ENCODE results near the gene GMIP.
A peak's percentile ranks its signal among the peaks of the same experiment; 100 is the strongest.
"Not testable (repeated sequence)": the region's sequence is repeated elsewhere in the genome, so short reads cannot be mapped to it uniquely, and the experiment has no call there.

The GMIP gene

DNA sequence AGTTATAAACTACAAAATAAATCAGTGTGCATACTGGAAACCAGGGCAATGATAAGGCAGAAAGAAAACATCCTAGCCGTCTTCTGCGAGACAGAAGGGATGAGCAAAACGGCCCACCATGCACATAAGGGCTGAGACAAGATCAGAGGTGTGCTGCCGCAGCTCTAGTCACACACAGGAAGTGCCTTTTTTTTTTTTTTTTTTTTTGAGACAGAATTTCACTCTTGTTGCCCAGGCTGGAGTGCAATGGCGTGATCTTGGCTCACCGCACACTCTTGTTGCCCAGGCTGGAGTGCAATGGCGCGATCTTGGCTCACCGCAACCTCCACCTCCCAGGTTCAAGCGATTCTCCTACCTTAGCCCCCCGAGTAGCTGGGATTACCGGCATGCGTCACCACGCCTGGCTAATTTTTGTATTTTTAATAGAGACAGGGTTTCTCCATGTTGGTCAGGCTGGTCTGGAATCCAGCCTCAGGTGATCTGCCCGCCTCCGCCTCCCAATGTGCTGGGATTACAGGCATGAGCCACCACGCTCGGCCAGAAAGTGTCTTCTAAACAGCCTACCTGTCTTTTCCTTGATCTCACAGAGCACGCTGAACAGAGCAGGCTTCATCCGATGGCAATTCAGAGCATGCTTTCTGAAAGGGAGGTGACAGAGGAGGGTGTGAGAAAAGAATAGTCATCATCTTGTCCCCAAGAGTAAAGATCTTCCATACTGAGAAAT is 44.6 kb downstream of the GMIP start:
- H3K4me1 ChIP-seq (ENCODE audit: control insufficient read depth in 1 of 2, insufficient read depth in 2 of 2, low read length in 2 of 2); H3K27me3 ChIP-seq (ENCODE audit: low read depth, low read length); H3K27ac ChIP-seq (ENCODE audit: low read length); H3K9me3 ChIP-seq (ENCODE audit: control insufficient read depth in 1 of 2, low read length in 2 of 2); H3K4me3 ChIP-seq (ENCODE audit: low read depth in 1 of 2, low read length in 2 of 2); H3K36me3 ChIP-seq (ENCODE audit: control insufficient read depth in 1 of 2, insufficient read depth in 2 of 2, low read length in 2 of 2): not testable (repeated sequence)

DNA sequence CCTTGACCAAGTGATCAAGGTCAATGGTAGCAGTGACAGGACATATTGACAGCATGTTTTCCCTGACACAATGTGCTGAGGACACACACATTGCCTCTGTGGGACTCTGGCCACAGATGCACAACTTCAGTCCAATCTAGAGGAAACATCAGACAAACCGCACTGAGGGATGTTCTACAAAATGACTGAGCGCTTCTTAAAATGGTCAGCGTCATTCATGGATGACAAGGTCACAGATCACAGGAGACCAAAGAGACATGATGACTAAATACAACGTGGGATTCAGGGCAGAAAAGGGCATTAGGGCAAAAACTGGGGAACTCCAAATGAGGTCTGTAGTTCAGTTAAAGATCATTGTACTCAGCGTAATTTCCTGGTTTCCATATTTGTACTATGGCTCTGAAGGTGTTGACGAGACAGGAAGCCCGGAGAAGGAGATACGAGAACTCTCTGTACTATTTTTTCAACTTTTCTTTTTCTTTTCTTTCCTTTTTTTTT is 45.6 kb downstream of the GMIP start:
- Histone ChIP-seq H3K4me3 (ENCODE audit: low read depth in 1 of 2, low read length in 2 of 2) (no peak overlapping the region), H3K36me3 (ENCODE audit: control insufficient read depth in 1 of 2, insufficient read depth in 2 of 2, low read length in 2 of 2) (no peaks in the 10 kb centered on the region), H3K4me1 (ENCODE audit: control insufficient read depth in 1 of 2, insufficient read depth in 2 of 2, low read length in 2 of 2) (no peaks in the 10 kb centered on the region), H3K27ac (ENCODE audit: low read length) (no peak overlapping the region), H3K27me3 (ENCODE audit: low read depth, low read length) (no peaks in the 10 kb centered on the region), H3K9me3 (ENCODE audit: control insufficient read depth in 1 of 2, low read length in 2 of 2) (no peaks in the 10 kb centered on the region)

DNA sequence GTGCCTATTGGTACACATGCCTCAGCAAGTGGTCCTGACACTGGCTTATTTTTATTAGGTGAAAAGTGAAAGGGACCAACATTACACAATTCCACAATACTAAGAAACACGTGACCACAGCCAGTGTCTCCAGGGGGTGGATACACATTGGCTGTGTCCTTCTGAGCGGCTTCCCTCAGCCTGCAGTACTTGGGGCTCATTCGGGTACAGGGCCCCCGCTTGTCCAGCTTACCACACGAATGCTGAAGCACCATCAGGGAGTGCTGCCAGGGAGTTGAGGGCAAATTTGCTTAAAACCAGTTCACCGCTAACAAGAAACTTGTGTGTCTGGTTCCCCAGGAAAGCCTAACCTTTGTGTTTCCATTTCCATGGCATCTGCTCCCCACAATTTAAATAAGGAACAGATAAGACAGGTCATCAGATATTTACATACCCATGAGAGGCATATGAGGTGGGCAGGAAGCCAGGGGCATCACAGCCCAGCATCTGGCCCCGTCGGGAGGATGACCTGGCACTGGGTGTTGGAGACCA is 48.2 kb downstream of the GMIP start:
- H3K4me1 ChIP-seq (ENCODE audit: control insufficient read depth in 1 of 2, insufficient read depth in 2 of 2, low read length in 2 of 2), result peaks cover 4 to 11% of the 10 kb centered on the region in 2 donors
- no peaks in the 10 kb centered on the region for H3K9me3 ChIP-seq (ENCODE audit: control insufficient read depth in 1 of 2, low read length in 2 of 2)
- H3K27ac ChIP-seq (ENCODE audit: low read length), result no peak overlapping the region
- H3K4me3 ChIP-seq (ENCODE audit: low read depth in 1 of 2, low read length in 2 of 2), result no peak overlapping the region
- H3K27me3 ChIP-seq (ENCODE audit: low read depth, low read length), result no peaks in the 10 kb centered on the region
- H3K36me3 ChIP-seq (ENCODE audit: control insufficient read depth in 1 of 2, insufficient read depth in 2 of 2, low read length in 2 of 2), result no peaks in the 10 kb centered on the region

DNA sequence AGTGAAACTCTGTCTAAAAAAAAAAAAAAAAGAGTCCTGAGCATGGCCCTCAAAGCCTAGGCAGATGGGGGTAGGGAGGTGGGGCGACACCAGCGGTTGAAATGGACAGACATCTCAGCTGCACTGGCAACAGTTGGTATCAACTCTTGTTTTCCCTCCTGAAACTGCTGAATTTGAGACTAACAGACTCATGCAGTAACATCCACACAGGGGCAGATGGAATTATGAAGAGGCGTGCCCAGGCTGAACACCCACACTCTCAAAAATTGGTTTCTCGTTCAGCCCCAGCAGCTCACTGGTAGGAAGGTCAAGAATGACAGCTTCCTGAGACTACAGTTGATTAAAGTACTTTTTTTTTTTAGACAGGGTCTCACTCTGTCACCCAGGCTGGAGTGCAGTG is 49.1 kb downstream of the GMIP start:
- H3K4me1 ChIP-seq (ENCODE audit: control insufficient read depth in 1 of 2, insufficient read depth in 2 of 2, low read length in 2 of 2), result peaks cover 4 to 11% of the 10 kb centered on the region in 2 donors
- H3K9me3 ChIP-seq (ENCODE audit: control insufficient read depth in 1 of 2, low read length in 2 of 2), result no peaks in the 10 kb centered on the region
- no peaks in the 10 kb centered on the region for H3K36me3 ChIP-seq (ENCODE audit: control insufficient read depth in 1 of 2, insufficient read depth in 2 of 2, low read length in 2 of 2)
- no peak overlapping the region for H3K4me3 ChIP-seq (ENCODE audit: low read depth in 1 of 2, low read length in 2 of 2)
- no peak overlapping the region for H3K27ac ChIP-seq (ENCODE audit: low read length)
- H3K27me3 ChIP-seq (ENCODE audit: low read depth, low read length), result no peaks in the 10 kb centered on the region

DNA sequence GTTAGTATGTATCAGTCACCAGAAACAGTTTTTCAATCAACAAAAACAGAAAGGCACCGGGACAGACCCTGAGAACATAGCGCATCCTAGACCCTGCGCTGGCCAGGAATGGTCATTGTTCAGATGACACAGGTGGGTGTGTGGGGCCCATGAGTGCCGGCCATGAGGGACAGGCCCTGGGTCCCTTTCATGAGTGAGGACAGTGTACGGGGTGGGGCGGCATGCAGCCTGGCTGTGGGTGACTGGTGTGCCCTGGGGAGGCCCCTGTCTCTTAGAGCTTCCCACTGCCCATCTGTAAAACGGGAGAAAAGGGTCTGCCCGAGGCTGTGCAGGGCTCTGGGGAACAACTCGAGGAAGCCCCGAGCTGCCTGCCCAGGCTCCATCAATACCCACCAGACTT is 50.8 kb downstream of the GMIP start:
- no peaks in the 10 kb centered on the region for H3K36me3 ChIP-seq (ENCODE audit: control insufficient read depth in 1 of 2, insufficient read depth in 2 of 2, low read length in 2 of 2)
- H3K27me3 ChIP-seq (ENCODE audit: low read depth, low read length), result no peaks in the 10 kb centered on the region
- H3K9me3 ChIP-seq (ENCODE audit: control insufficient read depth in 1 of 2, low read length in 2 of 2), result no peaks in the 10 kb centered on the region
- H3K27ac ChIP-seq (ENCODE audit: low read length), result no peak overlapping the region
- H3K4me3 ChIP-seq (ENCODE audit: low read depth in 1 of 2, low read length in 2 of 2), result no peak overlapping the region
- peaks cover 4 to 11% of the 10 kb centered on the region in 2 donors for H3K4me1 ChIP-seq (ENCODE audit: control insufficient read depth in 1 of 2, insufficient read depth in 2 of 2, low read length in 2 of 2)

DNA sequence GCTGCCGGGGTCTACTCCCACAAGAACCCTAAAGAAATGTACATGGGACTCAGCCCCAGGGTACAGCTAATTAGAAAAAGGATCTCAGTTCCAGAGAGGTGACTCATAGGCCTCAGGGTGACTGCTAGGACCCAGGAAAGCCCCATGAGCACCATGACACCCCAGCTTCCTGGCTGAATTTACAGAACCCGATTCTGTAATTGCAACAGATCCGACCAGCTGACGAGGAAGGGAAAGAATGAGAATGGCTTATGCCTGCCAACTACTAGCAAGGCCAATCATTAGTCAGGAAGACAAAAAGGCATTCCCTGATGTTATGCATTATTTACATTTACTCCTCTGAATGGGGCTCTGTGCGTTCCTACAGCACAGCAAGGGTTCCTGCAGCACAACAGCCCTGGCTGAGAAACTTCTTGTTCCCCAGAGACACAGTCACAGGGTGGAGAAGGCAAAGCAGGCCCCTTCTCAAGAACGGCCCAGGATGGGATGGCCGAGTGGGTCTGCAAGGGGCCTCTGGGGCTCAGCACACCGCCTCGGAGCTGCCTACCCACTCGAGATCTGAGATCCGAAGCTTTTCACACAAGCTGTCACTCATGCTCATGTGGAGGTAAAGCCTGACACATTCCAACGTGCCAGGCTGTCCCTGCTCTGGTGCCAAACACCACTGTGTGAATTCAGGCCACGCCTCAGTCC is 52.2 kb downstream of the GMIP start:
- Histone ChIP-seq H3K27ac (ENCODE audit: low read length) (peak overlapping the region; percentile 61), H3K36me3 (ENCODE audit: control insufficient read depth in 1 of 2, insufficient read depth in 2 of 2, low read length in 2 of 2) (no peaks in the 10 kb centered on the region), H3K27me3 (ENCODE audit: low read depth, low read length) (no peaks in the 10 kb centered on the region), H3K4me3 (ENCODE audit: low read depth in 1 of 2, low read length in 2 of 2) (peak overlapping the region in 1 of 2 donors; percentile 17), H3K9me3 (ENCODE audit: control insufficient read depth in 1 of 2, low read length in 2 of 2) (no peaks in the 10 kb centered on the region), H3K4me1 (ENCODE audit: control insufficient read depth in 1 of 2, insufficient read depth in 2 of 2, low read length in 2 of 2) (peaks cover 4 to 11% of the 10 kb centered on the region in 2 donors)

DNA sequence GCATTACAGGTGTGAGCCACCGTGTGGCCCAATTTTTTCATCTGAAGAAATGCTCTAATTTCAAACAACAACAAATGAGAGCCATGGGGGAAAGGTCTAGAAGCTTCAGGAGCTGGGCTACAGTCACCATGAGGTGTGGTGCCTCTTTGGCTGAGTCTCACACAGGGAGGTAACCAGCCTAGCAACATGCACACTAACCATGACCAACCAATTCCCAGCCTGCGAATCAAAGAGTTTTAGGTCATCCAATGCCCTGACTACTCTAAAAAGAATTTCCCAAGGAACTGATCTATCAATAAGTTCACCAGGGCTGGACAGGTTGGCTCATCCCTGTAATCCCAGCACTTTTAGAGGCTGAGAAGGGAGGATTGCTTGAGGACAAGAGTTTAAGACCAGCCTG is 54.9 kb downstream of the GMIP start:
- H3K4me3 ChIP-seq (ENCODE audit: low read depth in 1 of 2, low read length in 2 of 2), result no peak overlapping the region
- H3K27me3 ChIP-seq (ENCODE audit: low read depth, low read length), result no peaks in the 10 kb centered on the region
- no peak overlapping the region for H3K27ac ChIP-seq (ENCODE audit: low read length)
- H3K36me3 ChIP-seq (ENCODE audit: control insufficient read depth in 1 of 2, insufficient read depth in 2 of 2, low read length in 2 of 2), result no peaks in the 10 kb centered on the region
- H3K9me3 ChIP-seq (ENCODE audit: control insufficient read depth in 1 of 2, low read length in 2 of 2), result no peaks in the 10 kb centered on the region
- peaks cover 4 to 11% of the 10 kb centered on the region in 2 donors for H3K4me1 ChIP-seq (ENCODE audit: control insufficient read depth in 1 of 2, insufficient read depth in 2 of 2, low read length in 2 of 2)

DNA sequence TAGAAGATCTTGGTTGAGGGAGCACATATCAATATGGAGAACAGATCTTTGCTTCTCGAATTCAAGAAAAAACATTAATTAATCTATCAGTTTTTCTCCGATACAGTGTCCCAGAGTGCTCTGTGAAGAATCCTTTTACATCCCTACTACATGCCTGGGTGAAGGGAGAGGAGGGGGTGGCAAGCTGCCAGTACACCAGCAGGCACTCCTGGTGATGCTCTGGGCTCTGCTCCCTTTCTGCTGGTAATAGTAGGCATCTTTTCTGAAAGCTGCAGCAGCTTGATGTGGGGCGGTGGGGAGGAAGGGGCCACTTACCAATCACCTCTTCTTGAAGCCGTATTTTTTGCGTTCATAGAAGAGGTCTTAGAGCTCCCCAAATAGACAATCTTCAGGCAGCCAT is 55.7 kb downstream of the GMIP start:
- Histone ChIP-seq H3K4me1 (ENCODE audit: control insufficient read depth in 1 of 2, insufficient read depth in 2 of 2, low read length in 2 of 2) (peaks cover 4 to 11% of the 10 kb centered on the region in 2 donors), H3K4me3 (ENCODE audit: low read depth in 1 of 2, low read length in 2 of 2) (no peak overlapping the region), H3K27ac (ENCODE audit: low read length) (no peak overlapping the region), H3K9me3 (ENCODE audit: control insufficient read depth in 1 of 2, low read length in 2 of 2) (no peaks in the 10 kb centered on the region), H3K27me3 (ENCODE audit: low read depth, low read length) (no peaks in the 10 kb centered on the region), H3K36me3 (ENCODE audit: control insufficient read depth in 1 of 2, insufficient read depth in 2 of 2, low read length in 2 of 2) (no peaks in the 10 kb centered on the region)

DNA sequence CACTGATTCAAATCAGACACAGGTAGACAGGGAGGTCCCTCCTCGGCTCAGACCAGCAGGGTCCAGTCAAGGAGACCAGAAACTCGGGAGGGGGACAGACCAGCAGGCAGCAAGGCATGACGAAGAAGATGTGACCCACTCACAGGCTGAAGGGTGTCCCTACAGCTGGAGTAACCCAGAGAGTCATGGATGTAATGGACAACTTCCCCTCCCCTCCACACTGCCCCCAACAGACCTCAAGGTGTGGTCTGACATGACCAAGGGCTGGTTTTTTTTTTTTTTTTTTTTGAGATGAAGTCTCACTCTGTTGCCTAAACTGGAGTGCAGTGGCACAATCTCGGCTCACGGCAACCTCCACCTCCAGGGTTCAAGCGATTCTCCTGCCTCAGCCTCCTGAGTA is 59.1 kb downstream of the GMIP start:
- Histone ChIP-seq H3K36me3 (ENCODE audit: control insufficient read depth in 1 of 2, insufficient read depth in 2 of 2, low read length in 2 of 2) (no peaks in the 10 kb centered on the region), H3K9me3 (ENCODE audit: control insufficient read depth in 1 of 2, low read length in 2 of 2) (no peaks in the 10 kb centered on the region), H3K27ac (ENCODE audit: low read length) (no peak overlapping the region), H3K4me1 (ENCODE audit: control insufficient read depth in 1 of 2, insufficient read depth in 2 of 2, low read length in 2 of 2) (no peaks in the 10 kb centered on the region), H3K27me3 (ENCODE audit: low read depth, low read length) (no peaks in the 10 kb centered on the region), H3K4me3 (ENCODE audit: low read depth in 1 of 2, low read length in 2 of 2) (no peak overlapping the region)

DNA sequence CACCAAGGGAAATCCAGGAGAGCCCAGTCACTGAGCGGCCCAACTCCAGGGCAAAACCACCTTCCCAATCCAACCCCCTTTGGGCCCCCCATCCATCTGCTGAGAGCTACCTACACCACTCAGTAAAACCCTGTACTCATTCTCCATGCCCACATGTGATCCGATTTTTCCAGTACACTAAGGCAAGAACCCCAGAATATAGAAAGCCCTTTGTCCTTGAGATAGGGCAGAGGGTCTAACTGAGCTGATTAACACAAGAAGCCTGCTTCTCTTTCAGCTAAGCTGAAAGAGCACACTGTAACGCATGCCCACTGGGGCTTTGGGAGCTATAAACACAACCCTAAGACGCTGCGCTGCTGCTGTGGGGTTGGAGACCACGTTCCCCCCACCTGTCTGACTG is 61.0 kb downstream of the GMIP start:
- no peaks in the 10 kb centered on the region for H3K36me3 ChIP-seq (ENCODE audit: control insufficient read depth in 1 of 2, insufficient read depth in 2 of 2, low read length in 2 of 2)
- no peak overlapping the region for H3K4me3 ChIP-seq (ENCODE audit: low read depth in 1 of 2, low read length in 2 of 2)
- H3K27me3 ChIP-seq (ENCODE audit: low read depth, low read length), result no peaks in the 10 kb centered on the region
- H3K4me1 ChIP-seq (ENCODE audit: control insufficient read depth in 1 of 2, insufficient read depth in 2 of 2, low read length in 2 of 2), result no peaks in the 10 kb centered on the region
- H3K27ac ChIP-seq (ENCODE audit: low read length), result no peak overlapping the region
- H3K9me3 ChIP-seq (ENCODE audit: control insufficient read depth in 1 of 2, low read length in 2 of 2), result no peaks in the 10 kb centered on the region

DNA sequence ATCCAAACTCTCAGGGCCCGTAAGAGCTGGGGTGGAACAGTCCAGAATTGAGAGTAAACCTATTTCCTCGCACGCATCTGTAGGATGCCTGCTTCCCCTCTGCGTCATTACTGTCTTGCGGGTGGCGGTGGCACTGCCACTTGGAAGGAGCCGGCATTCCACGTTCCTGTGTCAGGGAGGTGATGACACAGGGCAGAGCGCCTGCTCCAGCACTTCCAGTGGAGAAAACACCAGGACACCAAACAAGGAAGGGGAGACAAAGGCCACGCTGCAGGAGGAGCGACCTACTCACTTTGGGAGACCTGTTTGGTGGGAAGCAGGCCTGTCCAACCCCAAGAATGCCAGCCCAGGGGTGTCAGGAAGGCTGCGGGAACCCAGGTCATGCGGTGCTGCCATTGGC is 62.1 kb downstream of the GMIP start:
- Histone ChIP-seq H3K36me3 (ENCODE audit: control insufficient read depth in 1 of 2, insufficient read depth in 2 of 2, low read length in 2 of 2) (no peaks in the 10 kb centered on the region), H3K4me1 (ENCODE audit: control insufficient read depth in 1 of 2, insufficient read depth in 2 of 2, low read length in 2 of 2) (no peaks in the 10 kb centered on the region), H3K27me3 (ENCODE audit: low read depth, low read length) (no peaks in the 10 kb centered on the region), H3K4me3 (ENCODE audit: low read depth in 1 of 2, low read length in 2 of 2) (no peak overlapping the region), H3K9me3 (ENCODE audit: control insufficient read depth in 1 of 2, low read length in 2 of 2) (no peaks in the 10 kb centered on the region), H3K27ac (ENCODE audit: low read length) (no peak overlapping the region)
